ENCODE measurements around the gene UROS.

The UROS gene

DNA sequence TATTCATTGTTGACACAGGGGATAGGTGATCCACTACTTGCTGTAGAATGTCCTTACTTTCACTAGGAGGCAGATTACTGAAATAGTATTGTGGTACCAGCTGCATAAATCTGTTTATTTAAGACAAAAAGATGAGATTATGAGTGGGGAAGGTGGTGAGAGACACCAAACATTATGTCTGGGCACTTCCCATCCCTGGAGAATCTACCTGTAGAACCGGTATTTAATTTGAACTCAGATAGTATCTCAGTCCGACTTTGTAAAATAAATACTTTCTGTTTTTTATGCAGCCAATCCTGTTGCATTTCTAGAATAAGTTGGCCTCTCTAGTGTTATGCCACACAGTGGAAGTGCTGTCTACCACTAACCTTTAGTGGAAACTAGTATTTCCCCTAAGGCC, 13.7 kb upstream of the UROS start:
- no peak for DNase-seq (ENCODE audit: low read depth in 2 of 2)

DNA sequence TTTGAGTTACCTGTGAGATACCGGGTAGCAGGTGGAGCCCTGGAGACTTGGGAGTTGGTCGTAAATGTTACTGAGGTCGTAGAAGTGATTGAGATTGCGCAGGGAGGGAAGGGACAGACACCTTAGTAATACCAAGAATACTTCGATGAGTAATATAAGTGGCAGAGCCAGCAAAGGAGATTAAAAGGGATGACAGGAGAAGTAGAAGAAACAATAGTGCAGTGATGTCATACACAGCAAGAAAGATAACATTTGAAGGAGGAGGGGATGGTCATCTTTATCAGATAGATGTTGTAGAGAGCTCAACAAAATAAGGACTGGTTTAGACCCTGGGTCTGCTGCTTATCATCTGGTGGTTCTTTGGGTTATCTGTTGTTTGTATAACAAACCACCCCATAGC, 5.3 kb upstream of the UROS start:
- DNase-seq (ENCODE audit: low read depth in 2 of 2), result no peak

DNA sequence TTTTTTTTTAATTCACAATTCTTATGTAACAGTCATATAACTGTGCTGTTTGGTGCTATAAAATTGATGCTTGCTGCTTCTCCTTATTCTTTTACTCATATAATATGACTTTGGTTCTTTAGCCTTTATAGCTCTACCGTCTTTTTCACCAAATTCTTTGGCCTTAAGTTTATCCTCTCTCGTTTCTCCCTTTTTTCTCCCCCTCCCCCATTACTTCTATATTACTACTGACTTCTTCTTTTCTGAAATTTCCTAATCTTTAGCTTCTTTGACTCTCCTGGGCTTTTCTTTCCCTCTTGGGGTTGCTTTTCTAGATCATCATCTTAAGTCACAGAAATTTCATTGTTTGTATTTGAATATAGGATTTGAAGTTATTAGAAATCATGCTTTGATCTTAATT, 4.1 kb upstream of the UROS start:
- DNase-seq (ENCODE audit: low read depth in 2 of 2), result no peak

DNA sequence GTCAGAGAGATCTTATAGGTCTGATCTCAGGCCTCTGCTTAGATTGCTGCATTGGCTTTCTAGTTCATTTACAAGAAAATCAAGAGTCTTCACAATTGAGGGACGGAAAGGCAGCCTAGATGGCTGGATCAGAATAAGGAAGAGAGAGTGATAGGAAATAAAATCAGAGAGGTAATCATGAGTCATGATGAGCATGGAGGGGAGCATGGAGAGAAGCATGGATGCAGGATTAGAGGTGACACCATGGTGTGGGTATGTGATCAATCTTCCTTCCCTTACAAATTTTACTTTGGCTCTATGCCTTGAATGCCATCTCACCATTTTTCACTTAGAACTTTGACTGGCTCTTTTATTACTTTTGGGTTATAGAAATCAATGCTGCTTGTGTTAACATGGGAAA, 1.7 kb upstream of the UROS start:
- no peak for DNase-seq (ENCODE audit: low read depth in 2 of 2)

DNA sequence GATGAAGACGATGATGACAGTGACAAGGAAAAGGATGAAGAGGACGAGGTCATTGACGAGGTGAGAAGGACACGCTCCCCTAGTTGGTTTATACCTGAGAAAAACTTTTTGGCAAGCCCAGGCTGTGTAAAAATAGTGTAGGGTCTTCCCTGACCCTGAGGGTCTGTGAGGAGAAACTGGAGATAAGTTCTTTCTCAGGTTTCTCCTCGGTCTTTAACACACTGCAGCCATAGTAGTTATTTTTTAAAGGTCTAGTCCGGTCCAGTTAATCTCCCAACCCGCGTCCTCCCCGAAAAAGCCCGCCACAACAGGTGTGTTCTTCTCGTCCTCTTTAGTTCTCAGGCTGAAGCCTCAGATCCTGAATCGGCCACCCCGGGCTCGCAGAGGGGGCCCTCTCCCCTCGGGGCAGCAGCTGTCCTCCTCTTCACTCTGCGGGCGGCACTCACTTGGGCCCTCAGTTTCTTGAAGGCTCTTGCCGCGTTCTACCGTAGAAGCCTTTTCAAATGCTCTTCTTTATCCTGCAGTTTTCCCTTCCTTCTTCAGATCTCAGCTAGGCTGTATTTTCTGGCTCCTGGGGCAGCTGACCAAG, 699 bp upstream of the UROS start:
- no peak for DNase-seq (ENCODE audit: low read depth in 2 of 2)

DNA sequence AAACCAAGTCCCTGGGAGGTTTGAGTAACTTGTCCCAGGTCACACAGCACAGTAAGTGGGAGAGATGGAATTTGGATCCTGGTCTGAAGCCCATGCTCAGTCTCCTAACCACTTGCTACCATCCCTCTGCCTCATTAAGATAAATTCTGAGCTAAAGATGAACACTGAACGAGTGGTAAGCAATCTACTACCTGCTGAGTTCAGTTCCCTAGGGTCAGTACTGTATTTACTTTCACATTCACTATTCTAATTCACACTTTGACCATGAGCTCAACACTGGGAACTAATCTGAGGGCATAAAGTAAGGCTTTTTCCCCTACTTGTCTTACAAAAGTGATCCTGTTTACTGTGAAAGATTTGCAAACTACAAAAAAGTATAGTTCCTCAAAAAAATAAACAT, 2.4 kb downstream of the UROS start:
- DNase-seq (ENCODE audit: low read depth in 2 of 2), result no peak

DNA sequence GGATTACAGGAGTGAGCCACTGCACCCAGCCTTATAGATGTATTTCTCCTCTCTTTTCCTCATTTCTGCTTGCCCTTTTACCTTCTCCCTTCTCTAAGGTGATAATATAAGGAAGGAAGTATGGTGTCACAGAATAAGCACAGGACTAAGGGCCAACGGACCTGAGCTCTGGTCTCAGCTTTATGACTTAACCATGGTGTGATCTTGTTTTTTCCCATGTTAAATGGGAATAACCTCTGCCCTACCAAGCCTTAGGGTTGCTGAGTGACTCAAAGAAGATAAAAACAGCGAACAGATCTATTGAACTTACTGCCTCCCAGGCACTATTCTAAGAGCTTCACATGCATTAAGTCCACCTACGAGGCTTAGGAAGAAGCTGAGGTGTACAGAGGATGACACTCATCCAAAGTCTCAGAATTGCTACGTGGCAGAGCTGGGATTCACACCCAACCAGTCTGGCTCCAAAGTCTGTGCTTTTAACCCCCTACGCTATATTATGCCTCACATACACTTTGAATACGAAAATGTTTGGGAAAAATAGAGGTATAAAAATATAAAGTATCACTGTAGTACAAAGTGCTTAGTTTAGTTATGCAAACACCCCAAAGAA, 5.6 kb downstream of the UROS start:
- no peak for DNase-seq (ENCODE audit: low read depth in 2 of 2)

DNA sequence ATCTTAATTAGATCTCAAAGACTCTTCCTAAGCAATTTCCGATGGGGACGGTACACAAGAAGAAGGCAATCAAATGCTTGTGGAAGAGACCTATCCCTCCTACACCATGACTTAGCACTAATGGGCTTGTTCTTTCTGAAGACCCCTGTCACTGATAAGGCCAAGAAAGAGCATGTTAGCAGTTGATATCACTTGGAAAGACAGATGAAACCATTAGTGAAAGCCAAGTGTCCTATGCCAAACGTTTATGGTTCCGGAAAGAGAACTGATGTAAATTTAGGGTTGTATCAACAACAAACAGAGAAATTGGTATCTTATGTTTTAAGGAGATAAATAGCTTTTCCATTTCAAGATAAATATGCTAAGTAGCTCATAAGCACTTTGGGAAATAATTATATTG, 6.5 kb downstream of the UROS start:
- DNase-seq (ENCODE audit: low read depth in 2 of 2), result no peak

DNA sequence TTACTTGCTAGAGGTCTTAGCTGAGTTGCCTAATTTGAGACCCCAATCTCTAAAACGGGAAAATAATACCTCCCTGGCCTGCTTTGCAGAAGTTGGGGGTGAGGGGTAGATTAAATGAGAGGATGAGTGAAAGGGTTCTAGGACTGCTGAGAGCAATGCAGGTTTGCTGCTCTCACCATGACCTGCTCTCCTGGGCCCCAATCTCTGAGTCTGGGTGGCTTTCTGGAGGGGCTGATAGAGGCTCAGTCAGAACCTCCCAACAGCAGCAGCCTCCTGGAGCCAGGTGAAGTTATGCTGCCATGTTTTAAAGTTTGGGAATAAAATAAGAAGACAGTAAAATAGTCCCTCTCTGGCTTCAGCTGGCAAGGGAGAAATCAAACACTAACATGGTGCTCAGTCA, 7.3 kb downstream of the UROS start:
- no peak for DNase-seq (ENCODE audit: low read depth in 2 of 2)

DNA sequence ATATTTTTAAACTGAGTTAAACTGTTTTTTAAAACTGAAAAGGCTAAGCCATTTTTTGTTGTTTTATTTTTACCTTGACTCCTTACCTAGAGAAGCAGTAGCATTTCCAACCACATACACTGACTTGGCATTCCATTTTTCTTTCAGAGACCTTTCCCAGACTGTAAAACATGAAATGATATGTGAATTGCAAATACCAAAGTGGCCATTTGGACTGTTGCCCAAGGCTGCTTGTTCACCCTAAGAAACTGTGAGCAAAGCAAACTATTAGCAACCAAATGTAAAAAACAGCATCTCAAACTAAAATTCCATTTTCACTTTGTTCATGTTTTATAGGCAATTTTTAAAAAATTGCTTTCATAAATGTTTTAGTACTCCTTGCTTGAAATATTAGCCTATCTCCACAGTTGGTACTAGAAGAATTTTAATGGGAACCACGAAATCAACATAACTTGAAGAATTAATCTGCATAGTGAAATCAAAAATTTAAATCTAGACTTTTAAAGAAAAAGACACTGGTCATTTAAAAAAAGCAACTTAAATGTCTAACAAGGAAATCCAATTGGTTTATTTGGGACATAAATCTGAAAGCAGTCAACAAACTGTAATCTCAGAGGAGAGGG, 10.8 kb downstream of the UROS start:
- no peak for DNase-seq (ENCODE audit: low read depth in 2 of 2)

DNA sequence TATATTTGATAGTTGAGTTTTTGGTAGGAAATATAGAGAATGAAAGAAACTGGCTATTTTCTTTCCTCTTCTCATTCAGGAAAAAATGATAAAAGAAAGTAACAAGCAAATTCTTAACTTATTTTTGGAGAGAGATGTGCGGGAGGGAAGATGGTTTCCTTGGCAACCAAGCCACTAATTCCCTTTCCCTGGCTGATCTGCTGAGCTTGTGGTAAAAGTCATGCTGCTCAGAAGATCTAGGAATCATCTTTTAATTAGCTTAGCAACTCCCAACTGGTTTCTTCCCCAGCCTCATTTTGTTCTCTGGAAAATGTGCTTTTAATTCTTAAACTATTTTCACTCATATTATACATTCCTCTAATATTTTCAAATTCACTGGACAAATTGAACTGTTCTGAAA, 11.8 kb downstream of the UROS start:
- no peak for DNase-seq (ENCODE audit: low read depth in 2 of 2)

DNA sequence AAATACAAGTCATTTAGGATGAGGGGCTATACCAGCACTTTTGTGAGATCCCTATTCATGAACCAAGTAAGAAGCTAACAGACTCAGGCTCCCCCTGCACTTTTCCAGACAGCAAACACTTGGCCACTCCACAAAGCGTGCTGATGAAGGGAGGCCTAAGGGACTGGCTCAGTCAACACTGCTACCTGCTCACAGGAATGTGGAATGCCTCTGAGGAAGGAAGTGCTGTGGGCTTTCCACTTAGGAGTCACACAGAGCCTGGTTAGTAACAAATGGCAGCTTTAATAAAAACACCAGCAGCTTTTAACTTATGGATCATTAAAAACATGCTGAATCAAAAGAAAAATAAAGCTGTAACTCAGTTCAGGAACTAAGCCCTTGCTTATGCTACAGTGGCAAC, 15.0 kb downstream of the UROS start:
- no peak for DNase-seq (ENCODE audit: low read depth in 2 of 2)

DNA sequence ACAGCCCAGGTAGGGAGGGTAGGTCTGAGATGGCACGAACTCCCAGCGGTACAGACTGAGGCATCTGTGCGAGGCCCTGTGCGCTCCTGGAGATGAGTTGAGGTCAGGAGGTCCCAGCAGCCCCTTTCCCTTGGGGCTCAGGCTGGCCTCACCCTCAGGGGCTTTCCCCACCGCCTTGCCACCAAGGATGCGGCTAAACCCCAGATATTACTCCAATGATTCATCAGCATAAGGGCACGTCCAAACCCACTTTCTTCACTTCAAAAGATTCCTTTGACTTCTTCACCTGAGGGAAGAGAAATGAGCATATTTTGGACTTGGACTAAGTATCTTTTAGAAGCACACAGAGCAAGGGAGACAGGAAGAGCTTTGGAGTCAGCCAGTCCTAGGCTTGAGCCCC, 20.3 kb downstream of the UROS start:
- DNase-seq (ENCODE audit: low read depth in 2 of 2), result no peak

DNA sequence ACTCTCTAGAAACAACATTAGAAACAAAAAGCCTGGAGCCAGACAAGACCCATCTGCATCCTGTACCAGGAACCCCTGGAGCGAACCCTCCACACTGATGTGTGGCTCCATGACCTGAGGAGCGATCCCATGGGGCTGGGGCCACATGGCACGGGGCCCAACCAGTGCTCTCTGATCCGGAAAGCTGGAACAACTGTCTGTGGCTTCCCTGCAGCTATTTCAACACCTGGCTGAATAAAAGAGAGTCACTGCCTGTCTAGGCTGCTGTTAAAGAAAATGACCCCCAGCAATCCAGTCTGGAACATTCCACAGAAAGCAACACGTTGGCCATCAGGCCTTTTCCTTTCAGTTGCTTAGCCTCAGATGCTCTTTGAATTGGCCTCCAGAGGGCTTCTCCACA, 20.9 kb downstream of the UROS start:
- no peak for DNase-seq (ENCODE audit: low read depth in 2 of 2)

DNA sequence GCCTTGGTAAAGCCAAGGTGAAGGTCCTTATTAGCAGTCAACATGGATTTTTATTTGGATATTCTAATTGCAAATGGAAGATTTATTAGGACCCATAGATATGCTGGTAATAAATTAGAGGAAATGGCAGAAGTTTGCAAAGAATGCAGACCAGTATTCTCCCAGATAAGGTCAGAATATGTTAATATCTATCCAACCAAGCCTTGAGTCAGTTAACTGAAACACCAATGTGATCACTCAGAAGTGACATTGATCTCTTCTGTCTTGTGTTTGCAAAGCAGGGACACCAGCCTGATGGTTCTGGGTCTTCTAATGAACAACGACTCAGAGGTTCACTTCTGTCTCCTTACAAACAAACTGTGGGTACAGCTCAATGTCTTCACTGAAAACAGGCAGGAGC, 21.5 kb downstream of the UROS start:
- DNase-seq (ENCODE audit: low read depth in 2 of 2), result no peak

DNA sequence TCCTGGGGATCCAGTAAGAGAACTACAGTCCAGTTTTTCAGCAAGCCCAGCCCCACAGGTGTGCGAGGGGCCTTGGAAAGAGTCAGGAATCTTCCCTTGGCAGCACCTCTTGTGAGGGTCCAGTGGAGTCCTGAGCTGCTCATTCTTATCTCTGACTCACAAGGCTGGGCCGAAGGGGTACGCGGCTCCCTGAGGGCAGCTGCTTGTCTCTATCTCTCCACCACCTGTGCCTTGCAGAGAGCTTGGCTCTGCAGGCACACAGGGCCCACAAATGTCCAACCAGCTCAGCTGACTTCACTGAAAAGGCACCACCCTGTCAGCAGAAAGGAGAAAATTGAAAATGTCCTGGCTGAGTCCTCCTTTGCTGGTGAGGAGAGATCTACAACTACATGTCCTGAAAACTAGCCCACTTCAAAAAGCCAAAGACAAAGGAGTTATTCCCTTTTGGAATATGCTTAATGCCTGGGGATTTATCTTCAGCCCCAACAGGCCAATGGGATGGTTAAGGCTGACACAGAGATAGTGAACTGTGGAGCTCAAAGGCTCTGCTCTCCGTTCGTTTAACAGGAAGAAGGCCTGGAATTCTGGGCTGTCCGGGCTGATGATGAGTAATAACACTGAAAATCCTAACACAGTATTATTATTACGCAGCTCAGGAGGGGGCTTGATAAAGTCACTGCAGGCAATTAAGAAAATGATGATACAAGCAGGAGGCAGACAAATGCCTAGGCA, 23.4 kb downstream of the UROS start:
- DNase-seq (ENCODE audit: low read depth in 2 of 2), result no peak

DNA sequence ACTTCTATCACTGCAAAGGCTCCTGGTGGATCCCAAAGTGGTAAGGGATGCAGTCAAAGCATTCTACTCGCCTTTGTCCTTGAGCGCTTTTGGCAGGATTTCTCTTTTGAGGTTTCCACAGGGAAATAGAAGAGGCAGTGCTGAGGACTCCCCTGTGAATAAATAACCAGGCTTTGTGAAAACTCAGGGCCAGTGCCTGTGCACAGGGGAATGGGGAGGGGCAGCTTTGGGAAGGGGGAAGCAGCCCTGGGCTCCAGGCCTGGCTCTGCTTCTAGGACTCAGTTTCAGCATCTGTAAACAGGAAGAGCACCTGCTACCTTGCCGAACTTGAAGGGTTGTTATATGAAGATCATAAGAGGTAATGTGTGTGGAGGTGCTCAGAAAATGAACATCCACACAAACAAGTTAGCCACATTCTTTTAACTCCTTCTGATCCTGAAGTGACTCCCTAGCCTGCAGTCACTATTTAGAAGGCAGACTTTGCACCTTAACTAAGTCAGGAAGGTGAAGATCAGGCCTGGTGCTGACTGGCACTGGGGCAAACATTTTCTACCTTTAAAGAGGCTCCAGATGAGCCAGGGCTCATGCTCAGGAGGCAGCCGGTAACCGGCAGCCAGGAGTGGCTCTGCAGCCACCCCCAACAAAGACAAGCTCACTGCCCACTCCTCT, 24.9 kb downstream of the UROS start:
- DNase-seq (ENCODE audit: low read depth in 2 of 2), result no peak

DNA sequence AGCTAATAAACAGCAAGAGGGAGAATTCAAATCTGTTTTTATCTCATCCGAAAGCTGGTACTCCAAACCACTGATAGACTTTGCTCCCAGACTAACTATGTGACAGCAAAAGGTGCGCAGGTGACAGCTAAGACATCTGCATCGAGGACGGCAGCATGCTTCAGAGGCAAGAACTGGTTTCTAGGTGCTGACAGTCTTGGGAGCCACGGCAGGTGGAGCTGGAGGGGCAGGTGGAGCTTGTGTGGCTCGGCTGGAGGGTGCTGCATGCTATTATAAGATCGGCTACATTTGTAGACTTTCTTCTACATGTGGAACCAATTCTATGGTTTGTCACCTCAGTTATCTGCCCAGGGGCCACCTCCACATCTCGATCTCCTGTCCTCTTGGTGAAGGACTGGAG, 25.6 kb downstream of the UROS start:
- DNase-seq (ENCODE audit: low read depth in 2 of 2), result no peak

DNA sequence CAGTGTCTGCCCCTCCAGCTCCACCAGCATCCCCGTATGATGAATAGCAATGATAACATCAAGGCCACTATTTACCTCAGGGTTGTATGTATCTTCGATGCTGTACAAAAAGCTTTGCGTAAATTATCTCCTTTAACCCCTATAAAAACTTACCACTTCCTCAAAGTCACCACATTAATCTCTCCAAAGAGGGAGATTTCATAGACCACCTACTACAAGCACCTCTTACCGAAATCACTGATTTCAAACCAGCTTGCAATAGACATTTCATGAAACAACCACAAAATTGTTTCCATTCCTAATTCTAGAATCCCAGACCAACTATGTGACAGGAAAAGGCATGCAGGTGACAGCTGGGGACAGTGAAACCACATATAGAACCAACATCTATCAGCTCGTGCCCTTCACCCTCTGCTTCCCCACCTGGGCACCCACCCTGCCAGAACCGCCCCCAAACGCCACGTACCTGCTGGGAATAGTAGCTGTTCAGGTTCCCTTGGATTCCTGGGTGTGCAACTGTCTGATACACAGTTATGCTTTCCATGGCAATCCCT, 27.3 kb downstream of the UROS start:
- no peak for DNase-seq (ENCODE audit: low read depth in 2 of 2)

DNA sequence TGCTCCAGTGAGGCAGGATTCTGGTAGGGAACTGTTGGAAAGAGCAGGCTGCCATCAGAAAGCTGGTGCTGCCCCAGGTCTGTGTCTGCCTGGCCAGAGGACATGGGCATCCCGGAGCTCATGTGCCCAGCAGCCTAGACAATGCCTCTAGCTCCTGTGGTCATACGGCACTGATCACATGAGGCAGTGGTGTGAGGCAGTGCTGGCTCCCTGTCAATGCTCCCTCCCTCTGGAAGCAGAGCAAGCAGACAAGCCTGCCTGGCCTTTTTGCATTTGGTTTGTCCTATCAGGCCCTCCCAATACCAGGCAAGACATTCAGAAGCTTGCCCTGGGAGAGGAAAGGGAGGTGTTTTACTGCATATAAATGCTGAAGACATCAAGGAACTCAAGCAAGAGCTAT, 27.9 kb downstream of the UROS start:
- no peak for DNase-seq (ENCODE audit: low read depth in 2 of 2)

DNA sequence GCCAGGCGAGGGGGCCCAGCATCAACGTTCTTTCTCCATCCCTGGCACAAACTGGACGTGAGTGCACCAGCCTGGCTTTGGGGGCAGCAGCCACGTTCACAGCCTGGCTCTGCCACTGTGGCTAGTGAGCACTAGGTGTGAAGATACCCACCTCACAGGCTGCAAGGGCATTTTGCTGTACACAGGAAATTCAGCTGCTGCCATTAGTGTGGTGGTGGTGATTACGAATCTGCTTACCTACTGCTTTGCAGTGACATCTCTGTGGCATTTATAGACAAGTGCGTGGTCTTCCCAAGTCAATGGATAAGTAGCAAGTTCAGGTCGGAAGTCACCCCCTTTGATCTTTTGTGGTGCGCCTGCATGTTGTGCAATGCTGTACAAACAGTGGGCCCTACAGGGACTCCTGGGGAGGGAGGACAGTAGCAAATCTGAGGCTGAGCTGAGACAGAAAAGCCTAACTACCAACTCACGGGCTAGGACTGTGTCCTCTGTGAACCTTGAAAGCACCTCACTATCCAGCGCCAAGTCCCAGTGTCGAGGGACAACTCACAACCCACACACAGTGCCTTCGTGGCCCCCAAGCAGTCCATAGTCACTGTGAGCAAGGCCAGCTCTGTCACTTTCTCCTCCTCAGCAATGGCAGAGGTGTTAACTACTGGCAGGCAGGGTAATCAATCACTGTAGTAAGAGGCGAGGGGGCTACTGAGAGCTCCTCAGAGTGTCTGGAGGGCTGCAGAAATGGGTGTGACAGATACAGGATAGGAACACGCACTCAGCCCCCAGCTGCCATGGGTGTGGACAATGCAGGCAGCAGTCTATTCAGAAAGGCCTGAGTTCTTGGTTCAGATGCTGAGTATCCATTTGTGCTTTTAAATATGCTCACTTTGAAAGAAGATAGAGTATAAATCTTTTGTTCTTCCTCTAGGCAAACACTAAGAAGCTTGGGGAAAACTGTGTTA, 30.4 kb downstream of the UROS start:
- DNase-seq (ENCODE audit: low read depth in 2 of 2), result no peak
